ENCODE measurements around the gene EGF.

DNA sequence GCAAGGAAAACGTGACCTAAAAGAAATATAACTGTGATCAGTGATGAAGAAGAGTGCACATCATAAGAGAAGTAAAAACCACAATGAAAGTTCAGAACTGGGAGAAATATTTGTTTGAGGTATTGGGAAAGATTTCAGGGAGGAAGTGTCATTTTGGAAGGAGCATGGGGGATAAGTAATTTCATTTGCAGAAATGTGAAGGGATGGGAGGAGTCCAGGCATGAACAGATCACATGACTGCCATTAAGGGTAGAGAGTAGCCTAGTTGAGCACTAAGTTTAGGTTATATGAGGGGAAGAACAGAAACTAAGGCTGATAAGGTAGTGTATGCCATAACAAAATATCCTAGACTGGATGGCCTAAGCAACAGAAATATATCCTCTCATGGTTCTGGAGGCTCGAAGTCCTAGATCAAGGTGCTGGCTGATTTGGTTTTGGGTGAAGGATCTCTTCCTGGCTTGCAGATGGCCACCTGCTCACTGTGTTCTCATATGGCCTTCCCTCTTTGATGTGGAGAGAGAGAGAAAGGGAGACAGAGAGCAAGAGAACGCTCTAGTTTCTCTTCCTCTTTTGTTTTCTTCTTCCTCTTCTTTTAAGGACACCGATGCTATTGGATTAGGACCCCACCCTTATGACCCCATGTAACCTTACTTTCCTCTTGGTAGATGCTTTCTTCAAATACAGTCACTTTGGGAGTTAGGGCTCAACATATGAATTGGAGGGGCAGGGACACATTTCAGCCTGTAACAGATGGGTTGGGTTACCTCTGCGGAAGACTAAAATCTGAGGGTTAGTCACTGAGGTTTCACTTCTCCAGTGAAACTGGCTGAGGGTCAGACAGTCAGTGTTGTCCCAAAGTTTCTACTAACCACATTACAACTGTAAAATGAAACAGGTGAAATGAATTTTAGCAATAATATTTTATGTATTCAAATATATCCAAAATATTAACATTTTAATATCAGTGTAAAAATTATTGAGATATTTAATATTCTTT is 77.9 kb downstream of the EGF start:
- TF ChIP-seq TP53 (CRISPR knock-in tag; IDR thresholded peaks at IDR 0.05) (no peak), MYC (IDR thresholded peaks at IDR 0.05; ENCODE audit: borderline replicate concordance, low read length) (no peak), RAD21 (conservative IDR thresholded peaks at IDR 0.05 in 1 of 2, IDR thresholded peaks at IDR 0.05 in 1 of 2) (no peak), FOXS1 (CRISPR knock-in tag; IDR thresholded peaks at IDR 0.05) (no peak), POLR2A (IDR thresholded peaks at IDR 0.05; ENCODE audit: low read length) (no peak), EP300 (IDR thresholded peaks at IDR 0.05) (no peak)
- TF ChIP-seq, protein P1, sequence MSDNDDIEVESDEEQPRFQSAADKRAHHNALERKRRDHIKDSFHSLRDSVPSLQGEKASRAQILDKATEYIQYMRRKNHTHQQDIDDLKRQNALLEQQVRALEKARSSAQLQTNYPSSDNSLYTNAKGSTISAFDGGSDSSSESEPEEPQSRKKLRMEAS (IDR thresholded peaks at IDR 0.05) = no peak
- TF ChIP-seq, protein P2, sequence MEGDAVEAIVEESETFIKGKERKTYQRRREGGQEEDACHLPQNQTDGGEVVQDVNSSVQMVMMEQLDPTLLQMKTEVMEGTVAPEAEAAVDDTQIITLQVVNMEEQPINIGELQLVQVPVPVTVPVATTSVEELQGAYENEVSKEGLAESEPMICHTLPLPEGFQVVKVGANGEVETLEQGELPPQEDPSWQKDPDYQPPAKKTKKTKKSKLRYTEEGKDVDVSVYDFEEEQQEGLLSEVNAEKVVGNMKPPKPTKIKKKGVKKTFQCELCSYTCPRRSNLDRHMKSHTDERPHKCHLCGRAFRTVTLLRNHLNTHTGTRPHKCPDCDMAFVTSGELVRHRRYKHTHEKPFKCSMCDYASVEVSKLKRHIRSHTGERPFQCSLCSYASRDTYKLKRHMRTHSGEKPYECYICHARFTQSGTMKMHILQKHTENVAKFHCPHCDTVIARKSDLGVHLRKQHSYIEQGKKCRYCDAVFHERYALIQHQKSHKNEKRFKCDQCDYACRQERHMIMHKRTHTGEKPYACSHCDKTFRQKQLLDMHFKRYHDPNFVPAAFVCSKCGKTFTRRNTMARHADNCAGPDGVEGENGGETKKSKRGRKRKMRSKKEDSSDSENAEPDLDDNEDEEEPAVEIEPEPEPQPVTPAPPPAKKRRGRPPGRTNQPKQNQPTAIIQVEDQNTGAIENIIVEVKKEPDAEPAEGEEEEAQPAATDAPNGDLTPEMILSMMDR (IDR thresholded peaks at IDR 0.05) = no peak
- TF ChIP-seq, protein P3, sequence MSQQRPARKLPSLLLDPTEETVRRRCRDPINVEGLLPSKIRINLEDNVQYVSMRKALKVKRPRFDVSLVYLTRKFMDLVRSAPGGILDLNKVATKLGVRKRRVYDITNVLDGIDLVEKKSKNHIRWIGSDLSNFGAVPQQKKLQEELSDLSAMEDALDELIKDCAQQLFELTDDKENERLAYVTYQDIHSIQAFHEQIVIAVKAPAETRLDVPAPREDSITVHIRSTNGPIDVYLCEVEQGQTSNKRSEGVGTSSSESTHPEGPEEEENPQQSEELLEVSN (IDR thresholded peaks at IDR 0.05; ENCODE audit: borderline replicate concordance, low read depth) = no peak
